Liver (tissue), 3 donors: ENCODE results near the gene UTF1.

ENCODE experiments used
- NR2F2 ChIP-seq: IDR thresholded peaks from 2 replicates; pipeline ENCODE4 v1.6.1; 2016; ENCODE audit warnings: antibody characterized with exemption
- TF ChIP-seq, protein P1 (sequence below): fragments of 150-350 bp; IDR thresholded peaks from 2 replicates; pipeline ENCODE4 v1.5.1; 2017; ENCODE audit warnings: improper control_type of control experiment, low read depth, low read length; ENCODE audit not compliant: missing input control
- TF ChIP-seq, protein P2 (sequence below): IDR thresholded peaks from 2 replicates; pipeline ENCODE4 v1.6.1; 2016; ENCODE audit warnings: antibody characterized with exemption
- donor health status: healthy.
- donor health status: healthy.

DNA sequence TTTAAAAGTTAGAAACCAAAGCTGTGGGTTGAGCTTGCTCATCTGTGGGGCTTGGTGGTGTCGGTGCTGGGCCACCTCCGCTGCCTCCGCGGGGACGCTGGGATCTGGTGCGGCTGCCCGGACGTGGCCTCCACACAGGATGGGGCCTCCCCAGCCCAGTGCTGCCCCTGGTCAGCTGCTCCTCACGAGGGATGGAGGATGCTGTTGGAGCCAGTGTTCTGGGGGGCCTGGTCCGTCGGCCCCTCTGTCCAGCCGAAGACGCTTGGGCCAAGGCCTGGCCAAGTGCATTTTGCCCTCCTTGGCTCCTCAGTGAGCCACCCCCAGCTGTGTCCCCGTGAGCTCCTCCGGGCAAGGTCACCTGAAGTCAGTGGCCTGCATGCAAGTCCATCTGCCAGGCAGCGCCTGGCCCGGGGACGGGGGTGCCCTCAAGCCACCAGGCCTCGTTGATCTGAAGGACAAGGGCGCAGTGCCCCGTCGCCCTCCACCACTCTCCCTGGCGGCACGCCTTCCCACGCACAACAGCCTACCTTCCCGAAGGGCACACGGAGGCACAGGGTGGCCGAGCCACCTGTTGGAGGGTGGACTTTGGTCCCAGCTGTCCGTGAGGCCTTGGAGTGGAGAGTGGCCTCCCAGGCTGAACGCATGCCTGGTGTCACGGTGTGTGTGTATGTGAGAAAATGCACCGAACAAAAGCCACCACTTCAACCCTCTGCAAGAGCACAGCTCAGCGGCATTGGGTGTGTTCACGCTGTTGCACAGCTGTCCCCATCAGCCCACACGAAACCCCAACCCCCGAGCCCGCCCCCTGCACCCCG lies 42.7 kb upstream of the UTF1 start:
- TF ChIP-seq NR2F2, result no peak
- TF ChIP-seq, protein P1, sequence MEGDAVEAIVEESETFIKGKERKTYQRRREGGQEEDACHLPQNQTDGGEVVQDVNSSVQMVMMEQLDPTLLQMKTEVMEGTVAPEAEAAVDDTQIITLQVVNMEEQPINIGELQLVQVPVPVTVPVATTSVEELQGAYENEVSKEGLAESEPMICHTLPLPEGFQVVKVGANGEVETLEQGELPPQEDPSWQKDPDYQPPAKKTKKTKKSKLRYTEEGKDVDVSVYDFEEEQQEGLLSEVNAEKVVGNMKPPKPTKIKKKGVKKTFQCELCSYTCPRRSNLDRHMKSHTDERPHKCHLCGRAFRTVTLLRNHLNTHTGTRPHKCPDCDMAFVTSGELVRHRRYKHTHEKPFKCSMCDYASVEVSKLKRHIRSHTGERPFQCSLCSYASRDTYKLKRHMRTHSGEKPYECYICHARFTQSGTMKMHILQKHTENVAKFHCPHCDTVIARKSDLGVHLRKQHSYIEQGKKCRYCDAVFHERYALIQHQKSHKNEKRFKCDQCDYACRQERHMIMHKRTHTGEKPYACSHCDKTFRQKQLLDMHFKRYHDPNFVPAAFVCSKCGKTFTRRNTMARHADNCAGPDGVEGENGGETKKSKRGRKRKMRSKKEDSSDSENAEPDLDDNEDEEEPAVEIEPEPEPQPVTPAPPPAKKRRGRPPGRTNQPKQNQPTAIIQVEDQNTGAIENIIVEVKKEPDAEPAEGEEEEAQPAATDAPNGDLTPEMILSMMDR, result no peak
- TF ChIP-seq, protein P2, sequence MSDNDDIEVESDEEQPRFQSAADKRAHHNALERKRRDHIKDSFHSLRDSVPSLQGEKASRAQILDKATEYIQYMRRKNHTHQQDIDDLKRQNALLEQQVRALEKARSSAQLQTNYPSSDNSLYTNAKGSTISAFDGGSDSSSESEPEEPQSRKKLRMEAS, result no peak
